Measurements from ENCODE around the gene TBC1D22A. TPM values are rescaled to one million over a fixed set of nuclear protein-coding genes. Genes with fewer than 3 reads are reported as not detected.

The TBC1D22A gene
- total and polyA plus RNA-seq, 10 of the 15 experiments (the other 5 are each of a cell fraction or from before 2014, with no cell fraction given) = 0.63 to 44.7 (median 27.4) TPM

GRCh38 chr22:46734830-46735453 lies 27.5 kb upstream of the TBC1D22A start:
- in situ Hi-C loops (cut with MboI) = no loop called here
- SMC1A ChIA-PET (ENCODE audit: uncharacterized antibody, unreplicated experiment) = interaction anchor here (0.6 to 2.2 kb wide), 5 partner anchors 16 to 172 kb away, joined by 3 to 6 read pairs (median 3); no protein-coding TSS in a partner anchor
- RAD21 ChIA-PET (ENCODE audit: unreplicated experiment) = interaction anchor here (0.7 to 2.5 kb wide), 5 partner anchors 24 to 171 kb away, joined by 3 to 13 read pairs (median 5); partner anchors contain the start of gene TBC1D22A
- TF ChIP-seq GATAD2B (conservative IDR thresholded peaks at IDR 0.05; ENCODE audit: low read depth) (peak; percentile 68; the same call in 1 of the 2 replicates), CBFB (IDR thresholded peaks at IDR 0.05; ENCODE audit: low read depth) (no peak), RUNX3 (IDR thresholded peaks at IDR 0.05; ENCODE audit: low read length) (peak; percentile 57), E4F1 (IDR thresholded peaks at IDR 0.05; ENCODE audit: borderline replicate concordance, partially characterized antibody) (peak; percentile 87), EED (IDR thresholded peaks at IDR 0.05; ENCODE audit: low read depth) (peak; percentile 86), NBN (IDR thresholded peaks at IDR 0.05) (0 out of 2 replicates have a peak, but pooled peaks have one; percentile 22), ATF7 (IDR thresholded peaks at IDR 0.05; ENCODE audit: low read depth) (0 out of 2 replicates have a peak, but pooled peaks have one; percentile 33), RB1 (IDR thresholded peaks at IDR 0.05; ENCODE audit: borderline replicate concordance) (no peak), DPF2 (IDR thresholded peaks at IDR 0.05) (peak; percentile 53), NR2F1 (conservative IDR thresholded peaks at IDR 0.05) (peak; percentile 43), POLR2A (IDR thresholded peaks at IDR 0.05; ENCODE audit: low read depth, low read length) (0 out of 2 replicates have a peak, but pooled peaks have one; percentile 46), CHD4 (IDR thresholded peaks at IDR 0.05) (no peak), BHLHE40 (IDR thresholded peaks at IDR 0.05; ENCODE audit: borderline replicate concordance in 1 of 2, low read depth in 2 of 2, low read length in 1 of 2) (peak; percentile 80 to 87), RELB (IDR thresholded peaks at IDR 0.05; ENCODE audit: low read depth) (peak; percentile 69)
- TF ChIP-seq, protein P1, sequence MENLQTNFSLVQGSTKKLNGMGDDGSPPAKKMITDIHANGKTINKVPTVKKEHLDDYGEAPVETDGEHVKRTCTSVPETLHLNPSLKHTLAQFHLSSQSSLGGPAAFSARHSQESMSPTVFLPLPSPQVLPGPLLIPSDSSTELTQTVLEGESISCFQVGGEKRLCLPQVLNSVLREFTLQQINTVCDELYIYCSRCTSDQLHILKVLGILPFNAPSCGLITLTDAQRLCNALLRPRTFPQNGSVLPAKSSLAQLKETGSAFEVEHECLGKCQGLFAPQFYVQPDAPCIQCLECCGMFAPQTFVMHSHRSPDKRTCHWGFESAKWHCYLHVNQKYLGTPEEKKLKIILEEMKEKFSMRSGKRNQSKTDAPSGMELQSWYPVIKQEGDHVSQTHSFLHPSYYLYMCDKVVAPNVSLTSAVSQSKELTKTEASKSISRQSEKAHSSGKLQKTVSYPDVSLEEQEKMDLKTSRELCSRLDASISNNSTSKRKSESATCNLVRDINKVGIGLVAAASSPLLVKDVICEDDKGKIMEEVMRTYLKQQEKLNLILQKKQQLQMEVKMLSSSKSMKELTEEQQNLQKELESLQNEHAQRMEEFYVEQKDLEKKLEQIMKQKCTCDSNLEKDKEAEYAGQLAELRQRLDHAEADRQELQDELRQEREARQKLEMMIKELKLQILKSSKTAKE (IDR thresholded peaks at IDR 0.05; ENCODE audit: low read depth, poor library complexity, severe bottlenecking) = peak; percentile 43
- TF ChIP-seq, protein P2, sequence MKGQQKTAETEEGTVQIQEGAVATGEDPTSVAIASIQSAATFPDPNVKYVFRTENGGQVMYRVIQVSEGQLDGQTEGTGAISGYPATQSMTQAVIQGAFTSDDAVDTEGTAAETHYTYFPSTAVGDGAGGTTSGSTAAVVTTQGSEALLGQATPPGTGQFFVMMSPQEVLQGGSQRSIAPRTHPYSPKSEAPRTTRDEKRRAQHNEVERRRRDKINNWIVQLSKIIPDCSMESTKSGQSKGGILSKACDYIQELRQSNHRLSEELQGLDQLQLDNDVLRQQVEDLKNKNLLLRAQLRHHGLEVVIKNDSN (IDR thresholded peaks at IDR 0.05; ENCODE audit: borderline replicate concordance, extremely low read length, insufficient read depth, low read depth, low read length) = no peak

More at GRCh38 chr22:46734830-46735453, 27.5 kb upstream of the TBC1D22A start:
- CTCF ChIA-PET = interaction anchor here (0.6 to 1.7 kb wide), 6 partner anchors 22 to 171 kb away, joined by 3 to 8 read pairs (median 4); no protein-coding TSS in a partner anchor
- DNase-seq (ENCODE audit: low read depth, low spot score) (peak; percentile 56), ATAC-seq (peak; percentile 64), FAIRE-seq (peak; percentile 76)
- intact Hi-C loops (cut with micrococcal nuclease; ENCODE audit: unreplicated experiment) = loop anchor here (5.0 kb wide), 2 partner anchors 148 to 173 kb away; no protein-coding TSS in a partner anchor
- H3K4me3 ChIP-seq = peak overlapping the region; percentile 96; the same call in 1 of the 2 replicates
- H3K27me3 ChIP-seq (replicated peaks in 1 of 2; ENCODE audit: control insufficient read depth in 2 of 2, insufficient read depth in 2 of 2, low read length in 1 of 2) = no peaks in the 10 kb centered on the region
- H3K4me2 ChIP-seq (ENCODE audit: control insufficient read depth, insufficient read depth) = peak overlapping the region; percentile 67
- 2% methylated on average over 12 of the region's 12 CpGs for WGBS (ENCODE audit: insufficient coverage, insufficient replicate concordance, low lambda C conversion rate, missing lambda C conversion rate)
- BruUV-seq (replicated peaks) = no TSS peak
- H3K36me3 ChIP-seq (ENCODE audit: control insufficient read depth in 2 of 2, insufficient read depth in 2 of 2, low read length in 1 of 2) = peaks cover 0 to 8% of the 10 kb centered on the region in 2 experiments; a peak in 2 of 4 replicates
- no peak overlapping the region for H2AFZ ChIP-seq (ENCODE audit: control insufficient read depth, low read depth, low read length)
- peaks cover 45% of the 10 kb centered on the region for H3K79me2 ChIP-seq (ENCODE audit: control insufficient read depth, insufficient read depth, low read length)
- H3K9ac ChIP-seq (ENCODE audit: control insufficient read depth, insufficient read depth, low read length) = peak overlapping the region; percentile 15; the same call in 1 of the 2 replicates
- peaks cover 30% of the 10 kb centered on the region for H3K4me1 ChIP-seq (ENCODE audit: control insufficient read depth, insufficient read depth, low read length)
- H4K20me1 ChIP-seq (ENCODE audit: control insufficient read depth, insufficient read depth) = peaks cover 3% of the 10 kb centered on the region; the same call in 1 of the 2 replicates
- no peaks in the 10 kb centered on the region for H3K9me3 ChIP-seq (replicated peaks; ENCODE audit: control insufficient read depth, insufficient read depth, low read length)
- H3K27ac ChIP-seq (ENCODE audit: control insufficient read depth, insufficient read depth) = peak overlapping the region; percentile 69
- POLR2A ChIA-PET = interaction anchor here (0.6 to 1.6 kb wide), 2 partner anchors 39 to 176 kb away, joined by 3 to 6 read pairs; no protein-coding TSS in a partner anchor

All from GM12878 (cell line).